Parathyroid adenoma (tissue), 2 donors: Measurements from ENCODE around the gene EPS15.
"Not testable (repeated sequence)": the region's sequence is repeated elsewhere in the genome, so short reads cannot be mapped to it uniquely, and the experiment has no call there.

ENCODE experiments used
- H2AFZ ChIP-seq: fragments of 300-600 bp; sonication (generic); one replicate; pipeline ENCODE4 v1.7.0; 2017; ENCODE audit warnings: antibody characterized with exemption, mild to moderate bottlenecking
- H3K27ac ChIP-seq: fragments of 300-600 bp; sonication (generic); one replicate; pipeline ENCODE4 v1.7.0; 2017
- H3K27me3 ChIP-seq: fragments of 300-600 bp; sonication (generic); one replicate; pipeline ENCODE4 v1.7.0; 2017; ENCODE audit warnings: low read length; ENCODE audit not compliant: control insufficient read depth, insufficient read depth
- H3K36me3 ChIP-seq: fragments of 300-600 bp; sonication (generic); one replicate; pipeline ENCODE4 v1.7.0; 2017; ENCODE audit warnings: low read length; ENCODE audit not compliant: control insufficient read depth, insufficient read depth
- H3K4me1 ChIP-seq: fragments of 300-600 bp; sonication (generic); one replicate; pipeline ENCODE4 v1.7.0; 2017; ENCODE audit warnings: control low read depth
- H3K4me2 ChIP-seq: fragments of 300-600 bp; sonication (generic); one replicate; pipeline ENCODE4 v1.7.0; 2017; ENCODE audit warnings: low read length
- H3K4me3 ChIP-seq: fragments of 300-600 bp; sonication (generic); one replicate; pipeline ENCODE4 v1.7.0; 2017; ENCODE audit warnings: low read depth, low read length
- H3K79me2 ChIP-seq: fragments of 300-600 bp; sonication (generic); one replicate; pipeline ENCODE4 v1.7.0; 2017; ENCODE audit warnings: control low read depth
- H3K9ac ChIP-seq: fragments of 300-600 bp; sonication (generic); one replicate; pipeline ENCODE4 v1.7.0; 2017; ENCODE audit warnings: mild to moderate bottlenecking
- H3K9me3 ChIP-seq: fragments of 300-600 bp; sonication (generic); one replicate; pipeline ENCODE4 v1.7.0; 2017; ENCODE audit warnings: low read length; ENCODE audit not compliant: control insufficient read depth
- CTCF ChIP-seq: fragments of 300-600 bp; sonication (generic); IDR thresholded peaks from one replicate; pipeline ENCODE4 v1.7.0; 2017; ENCODE audit warnings: antibody characterized with exemption, mild to moderate bottlenecking
- donor health status: primary hyperparathyroidism.

The EPS15 gene

GRCh38 chr1:51417496-51418383, 101.3 kb downstream of the EPS15 start:
- no peaks in the 10 kb centered on the region for H3K4me1 ChIP-seq

GRCh38 chr1:51416910-51417309, 102.2 kb downstream of the EPS15 start:
- H3K27ac ChIP-seq, result no peak overlapping the region
- TF ChIP-seq CTCF, result no peak

More at GRCh38 chr1:51417496-51418383, 101.3 kb downstream of the EPS15 start:
- H2AFZ ChIP-seq, result no peak overlapping the region
- no peaks in the 10 kb centered on the region for H3K9me3 ChIP-seq
- no peaks in the 10 kb centered on the region for H3K36me3 ChIP-seq
- no peak overlapping the region for H3K4me2 ChIP-seq
- H3K27me3 ChIP-seq, result no peaks in the 10 kb centered on the region
- H3K4me3 ChIP-seq, result no peak overlapping the region
- H3K9ac ChIP-seq, result no peak overlapping the region
- no peaks in the 10 kb centered on the region for H3K79me2 ChIP-seq
- no peak for TF ChIP-seq CTCF
- no peak overlapping the region for H3K27ac ChIP-seq

DNA sequence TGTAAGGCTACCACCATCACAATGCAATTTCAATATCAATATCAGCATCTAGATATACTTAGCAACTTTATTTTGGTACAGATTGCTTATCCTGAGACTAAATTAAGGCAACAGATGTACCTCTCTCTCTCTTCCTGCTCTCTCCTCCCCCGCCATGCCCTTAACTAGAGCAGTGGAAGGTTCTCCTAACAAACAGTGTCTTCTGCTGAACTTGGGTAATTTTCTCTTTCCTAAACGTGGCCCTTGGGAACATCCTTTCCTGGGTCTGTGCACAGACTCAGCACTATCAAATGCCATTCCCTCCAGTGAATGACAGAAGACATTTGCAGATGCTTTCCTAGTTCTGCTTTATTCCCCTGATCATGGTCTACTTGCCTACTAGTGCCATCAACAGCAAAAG, 103.1 kb downstream of the EPS15 start:
- TF ChIP-seq CTCF, result no peak
- Histone ChIP-seq H3K27ac (no peak overlapping the region), H3K27me3 (no peaks in the 10 kb centered on the region), H2AFZ (no peak overlapping the region), H3K9ac (no peak overlapping the region), H3K4me3 (no peak overlapping the region), H3K4me2 (no peak overlapping the region), H3K9me3 (no peaks in the 10 kb centered on the region), H3K4me1 (no peaks in the 10 kb centered on the region), H3K36me3 (no peaks in the 10 kb centered on the region), H3K79me2 (no peaks in the 10 kb centered on the region)

More at GRCh38 chr1:51416910-51417309, 102.2 kb downstream of the EPS15 start:
- Histone ChIP-seq H3K79me2 (no peaks in the 10 kb centered on the region), H3K4me3 (no peak overlapping the region), H3K36me3 (no peaks in the 10 kb centered on the region), H3K9me3 (no peaks in the 10 kb centered on the region), H3K27me3 (no peaks in the 10 kb centered on the region), H3K9ac (no peak overlapping the region), H3K4me2 (no peak overlapping the region), H2AFZ (no peak overlapping the region), H3K4me1 (no peaks in the 10 kb centered on the region)

DNA sequence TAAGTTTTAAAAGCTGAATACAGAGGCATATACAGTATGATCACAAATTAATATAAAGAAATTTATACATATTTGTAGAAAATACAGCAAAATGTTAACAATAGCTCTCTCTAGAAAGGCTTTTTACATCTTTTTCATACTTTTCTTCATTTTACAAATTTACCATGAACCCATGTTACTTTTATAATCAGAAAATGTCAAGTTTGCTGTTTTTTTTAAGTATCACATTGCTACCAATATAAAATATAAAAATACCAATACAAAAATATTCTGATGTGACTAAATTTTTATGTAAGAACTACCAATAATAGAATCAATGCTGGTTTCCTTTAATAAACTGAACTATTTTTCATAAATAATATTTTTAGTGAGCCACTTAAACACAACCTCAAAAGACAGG, 104.3 kb downstream of the EPS15 start:
- H3K9me3 ChIP-seq, result no peaks in the 10 kb centered on the region
- no peak overlapping the region for H3K4me2 ChIP-seq
- H3K27ac ChIP-seq, result no peak overlapping the region
- no peaks in the 10 kb centered on the region for H3K36me3 ChIP-seq
- H3K4me3 ChIP-seq, result no peak overlapping the region
- H2AFZ ChIP-seq, result no peak overlapping the region
- no peak overlapping the region for H3K9ac ChIP-seq
- no peaks in the 10 kb centered on the region for H3K27me3 ChIP-seq
- no peak for TF ChIP-seq CTCF
- H3K4me1 ChIP-seq, result no peaks in the 10 kb centered on the region
- H3K79me2 ChIP-seq, result no peaks in the 10 kb centered on the region

- H3K79me2 ChIP-seq, H3K36me3 ChIP-seq, H3K27ac ChIP-seq, H3K4me2 ChIP-seq, H2AFZ ChIP-seq, H3K4me3 ChIP-seq, H3K27me3 ChIP-seq, H3K9me3 ChIP-seq, H3K9ac ChIP-seq, H3K4me1 ChIP-seq: not testable (repeated sequence)
Observed at GRCh38 chr1:51411820-51412219, 107.2 kb downstream of the EPS15 start.
